Measurements from ENCODE around the gene EHD4.

Gene EHD4

GRCh38 chr15:41945731-41946130 lies 26.6 kb downstream of the EHD4 start:
- no peaks in the 10 kb centered on the region for H3K36me3 ChIP-seq (ENCODE audit: insufficient read depth, low read length)
- no peak overlapping the region for H3K9ac ChIP-seq (ENCODE audit: low read depth, low read length)
- H2AFZ ChIP-seq (ENCODE audit: low read depth, low read length), result no peak overlapping the region
- no peak for DNase-seq
- no peaks in the 10 kb centered on the region for H3K9me3 ChIP-seq (ENCODE audit: insufficient read depth, low read length, severe bottlenecking)
- H3K27me3 ChIP-seq (ENCODE audit: insufficient read depth, low read length, poor library complexity), result no peaks in the 10 kb centered on the region
- no peaks in the 10 kb centered on the region for H3K4me1 ChIP-seq (ENCODE audit: insufficient read depth, low read length)
- H4K20me1 ChIP-seq (ENCODE audit: insufficient read depth, low read length), result no peaks in the 10 kb centered on the region
- no peak for ATAC-seq (ENCODE audit: insufficient read depth, low read depth)
- H3K4me3 ChIP-seq (ENCODE audit: low read depth in 1 of 2, low read length in 2 of 2), result no peak overlapping the region
- TF ChIP-seq EZH2 (IDR thresholded peaks at IDR 0.05; ENCODE audit: borderline replicate concordance, low read depth, low read length, severe bottlenecking) (no peak), CTCF (IDR thresholded peaks at IDR 0.05; ENCODE audit: borderline replicate concordance, extremely low read depth, low read length, poor library complexity, severe bottlenecking) (no peak)
- H3K79me2 ChIP-seq (ENCODE audit: insufficient read depth, low read length), result no peaks in the 10 kb centered on the region
- H3K27ac ChIP-seq (ENCODE audit: low read length), result no peak overlapping the region
- no peak overlapping the region for H3K4me2 ChIP-seq (ENCODE audit: insufficient read depth, low read length)

- Histone ChIP-seq H3K4me3 (ENCODE audit: low read depth in 1 of 2, low read length in 2 of 2) (no peak overlapping the region), H3K9ac (ENCODE audit: low read depth, low read length) (no peak overlapping the region), H3K27me3 (ENCODE audit: insufficient read depth, low read length, poor library complexity) (no peaks in the 10 kb centered on the region), H4K20me1 (ENCODE audit: insufficient read depth, low read length) (no peaks in the 10 kb centered on the region), H2AFZ (ENCODE audit: low read depth, low read length) (no peak overlapping the region), H3K79me2 (ENCODE audit: insufficient read depth, low read length) (no peaks in the 10 kb centered on the region), H3K27ac (ENCODE audit: low read length) (no peak overlapping the region), H3K36me3 (ENCODE audit: insufficient read depth, low read length) (no peaks in the 10 kb centered on the region), H3K4me1 (ENCODE audit: insufficient read depth, low read length) (no peaks in the 10 kb centered on the region), H3K4me2 (ENCODE audit: insufficient read depth, low read length) (no peak overlapping the region), H3K9me3 (ENCODE audit: insufficient read depth, low read length, severe bottlenecking) (no peaks in the 10 kb centered on the region)
- ATAC-seq (ENCODE audit: insufficient read depth, low read depth) (no peak), DNase-seq (no peak)
- TF ChIP-seq EZH2 (IDR thresholded peaks at IDR 0.05; ENCODE audit: borderline replicate concordance, low read depth, low read length, severe bottlenecking) (no peak), CTCF (IDR thresholded peaks at IDR 0.05; ENCODE audit: borderline replicate concordance, extremely low read depth, low read length, poor library complexity, severe bottlenecking) (no peak)
Observed at GRCh38 chr15:41945221-41945620, 27.1 kb downstream of the EHD4 start.

- Histone ChIP-seq H4K20me1 (ENCODE audit: insufficient read depth, low read length) (no peaks in the 10 kb centered on the region), H2AFZ (ENCODE audit: low read depth, low read length) (no peak overlapping the region), H3K27ac (ENCODE audit: low read length) (no peak overlapping the region), H3K9ac (ENCODE audit: low read depth, low read length) (no peak overlapping the region), H3K36me3 (ENCODE audit: insufficient read depth, low read length) (no peaks in the 10 kb centered on the region), H3K79me2 (ENCODE audit: insufficient read depth, low read length) (no peaks in the 10 kb centered on the region), H3K4me3 (ENCODE audit: low read depth in 1 of 2, low read length in 2 of 2) (no peak overlapping the region), H3K9me3 (ENCODE audit: insufficient read depth, low read length, severe bottlenecking) (no peaks in the 10 kb centered on the region), H3K4me1 (ENCODE audit: insufficient read depth, low read length) (no peaks in the 10 kb centered on the region), H3K4me2 (ENCODE audit: insufficient read depth, low read length) (no peak overlapping the region), H3K27me3 (ENCODE audit: insufficient read depth, low read length, poor library complexity) (no peaks in the 10 kb centered on the region)
- ATAC-seq (ENCODE audit: insufficient read depth, low read depth) (no peak), DNase-seq (no peak)
- TF ChIP-seq EZH2 (IDR thresholded peaks at IDR 0.05; ENCODE audit: borderline replicate concordance, low read depth, low read length, severe bottlenecking), result no peak
- no peak for TF ChIP-seq CTCF (IDR thresholded peaks at IDR 0.05; ENCODE audit: borderline replicate concordance, extremely low read depth, low read length, poor library complexity, severe bottlenecking)
Observed at GRCh38 chr15:41944313-41944940, 27.9 kb downstream of the EHD4 start.

All from DND-41 (cell line).